ENCODE results near the gene ATP8B4. TPM values are rescaled to one million over a fixed set of nuclear protein-coding genes. Genes with fewer than 3 reads are reported as not detected.

ATP8B4 gene
- total RNA-seq, 1 experiment from 2014 or later, result not detected

- BruUV-seq (replicated peaks), result no TSS peak
- no peak for DNase-seq
- H3K9me3 ChIP-seq (ENCODE audit: low read length), result no peaks in the 10 kb centered on the region
- no peaks in the 10 kb centered on the region for H3K4me1 ChIP-seq (ENCODE audit: insufficient read depth, low read length)
- no peak overlapping the region for H2AFZ ChIP-seq (ENCODE audit: low read length)
- POLR2A ChIA-PET (ENCODE audit: unreplicated experiment), result no interaction called here
- H3K79me2 ChIP-seq (ENCODE audit: low read length), result no peaks in the 10 kb centered on the region
- H4K20me1 ChIP-seq (ENCODE audit: low read length), result no peaks in the 10 kb centered on the region
- no peak overlapping the region for H3K4me3 ChIP-seq (ENCODE audit: low read length)
- H3K27ac ChIP-seq (ENCODE audit: low read length), result no peak overlapping the region
- intact Hi-C loops (cut with micrococcal nuclease), result no loop called here
- no peak overlapping the region for H3K4me2 ChIP-seq (ENCODE audit: low read length)
- no peaks in the 10 kb centered on the region for H3K9me2 ChIP-seq (replicated peaks; ENCODE audit: low read length)
- no peaks in the 10 kb centered on the region for H3K27me3 ChIP-seq (ENCODE audit: low read length)
- no peaks in the 10 kb centered on the region for H3F3A ChIP-seq (ENCODE audit: low read length, unreplicated experiment)
- CTCF ChIA-PET, result no interaction called here
- H3K9ac ChIP-seq (ENCODE audit: low read length), result no peak overlapping the region
- H3K36me3 ChIP-seq (ENCODE audit: low read depth, low read length), result no peaks in the 10 kb centered on the region
- TF ChIP-seq EZH2phosphoT487 (IDR thresholded peaks at IDR 0.05; ENCODE audit: borderline replicate concordance, low read length) (no peak), EZH2 (IDR thresholded peaks at IDR 0.05; ENCODE audit: low read length, unreplicated experiment) (no peak)
- no peak for ATAC-seq
These were observed 203.2 kb downstream of the ATP8B4 start for GRCh38 chr15:49915822-49916221.

GRCh38 chr15:49908933-49909295 lies 210.1 kb downstream of the ATP8B4 start:
- Histone ChIP-seq H3K36me3 (ENCODE audit: low read depth, low read length) (no peaks in the 10 kb centered on the region), H2AFZ (ENCODE audit: low read length) (no peak overlapping the region), H3K4me3 (ENCODE audit: low read length) (no peak overlapping the region), H3K9me3 (ENCODE audit: low read length) (no peaks in the 10 kb centered on the region), H3K4me1 (ENCODE audit: insufficient read depth, low read length) (no peaks in the 10 kb centered on the region), H3K4me2 (ENCODE audit: low read length) (no peak overlapping the region), H3K27ac (ENCODE audit: low read length) (no peak overlapping the region), H3K9me2 (replicated peaks; ENCODE audit: low read length) (no peaks in the 10 kb centered on the region), H3K27me3 (ENCODE audit: low read length) (no peaks in the 10 kb centered on the region), H3K79me2 (ENCODE audit: low read length) (no peaks in the 10 kb centered on the region), H3K9ac (ENCODE audit: low read length) (no peak overlapping the region), H4K20me1 (ENCODE audit: low read length) (no peaks in the 10 kb centered on the region), H3F3A (ENCODE audit: low read length, unreplicated experiment) (no peaks in the 10 kb centered on the region)
- TF ChIP-seq CTCF (conservative IDR thresholded peaks at IDR 0.05; ENCODE audit: low read depth, low read length) (no peak), EZH2phosphoT487 (IDR thresholded peaks at IDR 0.05; ENCODE audit: borderline replicate concordance, low read length) (no peak), EZH2 (IDR thresholded peaks at IDR 0.05; ENCODE audit: low read length, unreplicated experiment) (no peak)
- POLR2A ChIA-PET (ENCODE audit: unreplicated experiment), result no interaction called here
- intact Hi-C loops (cut with micrococcal nuclease), result loop anchor here (10.0 kb wide), 1 partner anchor 234 kb away; no protein-coding TSS in a partner anchor
- DNase-seq (no peak), ATAC-seq (no peak)
- BruUV-seq (replicated peaks), result no TSS peak
- CTCF ChIA-PET, result no interaction called here

DNA sequence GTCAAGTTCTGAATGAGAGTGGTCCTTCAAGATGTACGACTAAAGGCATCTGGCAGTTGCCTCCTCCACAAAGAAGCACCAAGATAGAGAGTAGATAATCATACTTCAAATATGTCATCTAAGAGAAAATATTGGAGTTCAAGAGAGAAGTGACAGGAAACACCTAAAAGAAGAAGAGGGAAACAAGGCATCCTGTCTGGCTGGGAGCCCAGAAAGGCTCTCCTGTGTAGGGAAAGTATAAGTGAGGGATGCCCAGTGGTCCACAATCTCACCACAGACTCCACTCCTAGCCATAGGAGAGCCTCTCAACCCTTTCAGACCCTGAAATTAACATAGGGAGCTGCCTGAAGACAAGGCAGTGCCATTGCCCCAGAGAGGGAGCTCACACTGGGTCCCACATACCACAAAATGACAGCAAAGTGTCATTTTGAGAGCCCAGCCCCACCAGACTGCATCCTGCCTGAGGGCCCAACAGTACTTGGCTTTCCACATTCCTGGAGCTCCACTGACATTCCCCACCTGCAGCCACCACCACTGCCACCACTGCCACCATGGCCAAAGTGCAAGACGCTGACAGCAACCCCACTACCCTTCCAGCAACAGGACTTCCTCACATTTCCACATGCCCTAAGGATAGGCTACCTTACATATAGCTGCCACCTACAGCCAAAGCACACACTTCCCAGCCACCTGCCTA lies 210.6 kb downstream of the ATP8B4 start:
- H3K9me2 ChIP-seq (replicated peaks; ENCODE audit: low read length), result no peaks in the 10 kb centered on the region
- CTCF ChIA-PET, result no interaction called here
- TF ChIP-seq EZH2 (IDR thresholded peaks at IDR 0.05; ENCODE audit: low read length, unreplicated experiment) (no peak), EZH2phosphoT487 (IDR thresholded peaks at IDR 0.05; ENCODE audit: borderline replicate concordance, low read length) (no peak), CTCF (conservative IDR thresholded peaks at IDR 0.05; ENCODE audit: low read depth, low read length) (no peak)
- no peak overlapping the region for H2AFZ ChIP-seq (ENCODE audit: low read length)
- DNase-seq (no peak), ATAC-seq (no peak)
- H3K4me2 ChIP-seq (ENCODE audit: low read length), result no peak overlapping the region
- H3K4me3 ChIP-seq (ENCODE audit: low read length), result no peak overlapping the region
- no peaks in the 10 kb centered on the region for H3K36me3 ChIP-seq (ENCODE audit: low read depth, low read length)
- no peak overlapping the region for H3K9ac ChIP-seq (ENCODE audit: low read length)
- no peaks in the 10 kb centered on the region for H3F3A ChIP-seq (ENCODE audit: low read length, unreplicated experiment)
- POLR2A ChIA-PET (ENCODE audit: unreplicated experiment), result no interaction called here
- no peaks in the 10 kb centered on the region for H3K79me2 ChIP-seq (ENCODE audit: low read length)
- H3K9me3 ChIP-seq (ENCODE audit: low read length), result no peaks in the 10 kb centered on the region
- no peaks in the 10 kb centered on the region for H3K4me1 ChIP-seq (ENCODE audit: insufficient read depth, low read length)
- no TSS peak for BruUV-seq (replicated peaks)
- no peak overlapping the region for H3K27ac ChIP-seq (ENCODE audit: low read length)
- no peaks in the 10 kb centered on the region for H3K27me3 ChIP-seq (ENCODE audit: low read length)
- no peaks in the 10 kb centered on the region for H4K20me1 ChIP-seq (ENCODE audit: low read length)
- intact Hi-C loops (cut with micrococcal nuclease), result loop anchor here (10.0 kb wide), 1 partner anchor 234 kb away; no protein-coding TSS in a partner anchor

All from PC-3 (cell line).